Measurements from ENCODE around the gene LRCOL1. TPM values are rescaled to one million over a fixed set of nuclear protein-coding genes. Genes with fewer than 3 reads are reported as not detected.
A peak's percentile ranks its signal among the peaks of the same experiment; 100 is the strongest.
"Not testable (repeated sequence)": the region's sequence is repeated elsewhere in the genome, so short reads cannot be mapped to it uniquely, and the experiment has no call there.

Gene LRCOL1
- total RNA-seq, 1 experiment from 2014 or later, result 1.1 TPM

DNA sequence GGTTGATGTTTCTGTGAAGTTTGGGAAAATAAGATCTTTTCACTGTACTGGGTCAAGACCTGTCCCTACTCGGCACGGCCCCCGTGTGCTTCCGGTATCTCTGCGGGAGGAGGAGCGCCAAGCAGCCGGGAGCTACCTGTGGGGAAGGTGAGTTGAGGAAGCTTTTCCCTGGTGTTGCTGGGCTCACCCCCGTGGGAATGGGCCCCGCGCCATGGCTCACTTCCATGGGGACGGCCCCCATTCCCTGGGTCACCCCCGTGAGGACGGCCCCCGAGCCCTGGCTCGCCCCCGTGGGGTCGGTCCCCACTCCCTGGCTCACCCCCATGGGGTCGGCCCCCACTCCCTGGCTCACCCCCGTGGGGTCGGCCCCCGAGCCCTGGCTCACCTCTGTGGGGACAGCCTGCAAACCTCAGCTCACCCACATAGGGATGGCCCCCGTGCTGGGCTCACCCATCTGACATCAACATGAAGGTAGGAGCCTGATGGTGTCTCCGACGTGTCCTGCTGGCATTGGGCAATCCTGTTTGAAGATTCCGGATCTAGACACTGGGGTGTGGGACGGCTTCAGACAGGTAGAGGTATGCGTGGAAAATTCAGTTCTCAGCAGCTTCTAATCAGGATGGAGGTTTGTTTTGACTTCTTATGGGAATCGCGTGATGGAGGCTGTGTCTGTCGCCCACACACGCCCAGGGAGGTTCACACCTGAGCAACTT, 9.1 kb downstream of the LRCOL1 start:
- DNase-seq (ENCODE audit: low spot score), result no peak

DNA sequence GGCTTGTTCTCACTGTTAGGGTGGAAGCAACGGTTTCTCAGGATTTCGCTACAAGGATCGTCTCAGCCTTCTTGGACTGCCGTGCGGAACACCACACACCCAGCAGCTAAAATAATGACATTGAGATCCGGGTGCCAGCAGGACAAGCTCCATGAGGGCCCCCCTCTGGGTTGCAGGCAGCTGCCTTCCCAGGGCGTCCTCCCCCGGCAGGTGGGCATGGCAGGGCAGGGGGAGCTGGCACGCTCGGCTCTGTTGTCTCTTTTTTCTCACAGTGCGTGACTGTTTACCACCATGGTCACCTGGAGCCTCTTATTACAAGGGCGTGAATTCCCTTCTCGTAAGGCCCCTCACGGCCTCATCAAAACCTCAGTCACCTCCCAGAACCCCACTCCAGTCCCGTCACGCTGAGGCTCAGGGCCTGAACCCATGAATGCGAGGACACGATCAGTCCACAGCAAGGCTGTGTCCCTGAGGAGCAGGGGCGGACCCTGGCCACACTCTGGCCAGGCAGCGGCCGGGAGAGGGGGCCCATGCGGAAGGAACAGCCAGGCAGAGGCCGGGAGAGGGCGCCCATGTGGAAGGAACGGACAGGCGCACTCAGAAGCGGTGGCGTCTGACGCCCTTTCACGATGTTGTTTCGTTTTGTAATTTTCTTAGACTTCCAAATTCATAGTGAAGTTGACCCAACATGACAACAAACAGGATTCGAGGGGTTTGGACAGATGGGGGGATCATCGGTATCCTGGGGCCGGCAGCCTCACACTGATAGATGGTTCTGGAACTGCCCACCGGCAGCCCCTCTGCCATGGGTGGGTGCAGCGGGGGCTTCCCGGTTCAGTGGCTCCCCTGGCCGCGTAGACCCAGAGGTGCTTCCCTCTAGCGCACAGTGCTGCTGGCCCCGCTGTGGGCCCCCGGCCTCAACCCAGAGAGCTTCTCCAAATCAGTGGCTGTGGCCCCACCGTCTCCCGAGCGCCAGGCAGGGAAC, 10.0 kb downstream of the LRCOL1 start:
- DNase-seq (ENCODE audit: low spot score), result no peak

DNA sequence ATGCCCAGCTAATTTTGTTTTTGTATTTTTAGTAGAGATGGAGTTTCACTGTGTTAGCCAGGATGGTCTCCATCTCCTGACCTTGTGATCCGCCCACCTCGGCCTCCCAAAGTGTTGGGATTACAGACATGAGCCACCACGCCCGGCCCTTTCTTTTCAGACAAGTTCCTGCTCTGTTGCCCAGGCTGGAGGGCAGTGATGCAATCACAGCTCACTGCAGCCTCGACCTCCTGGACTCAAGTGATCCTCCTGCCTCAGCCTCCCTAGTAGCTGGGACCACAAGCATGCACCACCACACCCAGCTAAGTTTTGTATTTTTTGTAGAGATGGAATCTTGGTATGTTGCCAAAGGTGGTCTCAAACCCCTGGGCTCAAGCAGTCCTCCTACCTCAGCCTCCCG, 10.9 kb downstream of the LRCOL1 start:
- DNase-seq (ENCODE audit: low spot score), result not testable (repeated sequence)

DNA sequence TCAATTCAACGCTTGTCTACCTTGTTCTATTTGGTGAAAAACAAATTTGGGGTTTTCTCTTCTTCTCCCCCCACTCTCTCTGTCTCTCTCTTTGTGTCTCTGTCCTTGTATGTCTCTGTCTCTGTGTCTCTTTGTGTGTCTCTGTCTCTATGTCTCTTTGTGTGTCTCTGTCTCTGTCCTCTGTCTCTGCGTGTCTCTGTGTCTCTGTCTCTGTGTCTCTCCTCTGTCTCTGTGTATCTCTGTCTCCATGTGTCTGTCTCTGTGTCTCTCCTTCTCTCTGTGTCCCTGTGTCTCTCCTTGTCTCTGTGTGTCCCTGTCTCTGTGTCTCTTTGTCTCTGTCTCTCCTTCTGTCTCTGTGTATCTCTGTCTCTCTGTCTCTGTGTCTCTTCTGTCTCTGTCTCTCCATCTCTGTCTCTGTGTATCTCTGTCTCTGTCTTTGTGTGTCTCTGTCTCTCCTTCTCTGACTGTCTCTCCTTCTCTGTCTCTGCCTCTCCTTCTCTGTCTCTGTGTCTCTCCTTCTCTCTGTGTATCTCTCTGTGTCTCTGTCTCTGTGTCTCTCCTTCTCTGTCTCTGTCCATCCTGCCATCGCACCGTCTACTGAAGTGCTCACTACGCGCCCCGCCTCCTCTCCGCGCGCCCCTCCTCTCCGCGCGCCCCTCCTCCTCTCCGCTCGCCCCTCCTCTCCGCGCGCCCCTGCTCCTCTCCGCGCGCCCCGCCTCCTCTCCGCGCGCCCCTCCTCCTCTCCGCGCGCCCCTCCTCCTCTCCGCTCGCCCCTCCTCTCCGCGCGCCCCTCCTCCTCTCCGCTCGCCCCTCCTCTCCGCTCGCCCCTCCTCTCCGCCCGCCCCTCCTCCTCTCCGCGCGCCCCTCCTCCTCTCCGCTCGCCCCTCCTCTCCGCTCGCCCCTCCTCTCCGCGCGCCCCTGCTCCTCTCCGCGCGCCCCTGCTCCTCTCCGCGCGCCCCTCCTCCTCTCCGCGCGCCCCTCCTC, 12.8 kb downstream of the LRCOL1 start:
- DNase-seq (ENCODE audit: low spot score), result peak; percentile 31

DNA sequence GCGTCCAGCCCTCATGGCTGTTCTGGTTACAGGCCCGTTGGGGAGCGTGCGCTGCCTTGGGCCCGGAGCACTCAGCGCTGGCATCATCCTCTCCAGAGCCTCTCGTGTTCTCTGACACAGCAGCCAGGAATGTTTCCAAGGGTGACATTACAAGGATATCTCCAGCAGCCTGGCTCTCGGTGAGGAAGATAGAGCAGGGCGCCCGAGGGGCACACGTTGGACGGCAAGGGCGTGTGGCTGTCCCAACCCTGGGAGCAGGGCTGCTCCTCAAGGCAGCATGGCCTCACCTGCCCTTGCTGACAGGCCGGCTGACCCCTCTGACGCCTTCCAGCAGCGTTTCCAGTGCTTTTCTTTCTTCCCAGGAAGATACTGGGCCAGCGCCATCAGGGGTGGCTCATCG, 14.4 kb downstream of the LRCOL1 start:
- peak; percentile 81 for DNase-seq (ENCODE audit: low spot score)

DNA sequence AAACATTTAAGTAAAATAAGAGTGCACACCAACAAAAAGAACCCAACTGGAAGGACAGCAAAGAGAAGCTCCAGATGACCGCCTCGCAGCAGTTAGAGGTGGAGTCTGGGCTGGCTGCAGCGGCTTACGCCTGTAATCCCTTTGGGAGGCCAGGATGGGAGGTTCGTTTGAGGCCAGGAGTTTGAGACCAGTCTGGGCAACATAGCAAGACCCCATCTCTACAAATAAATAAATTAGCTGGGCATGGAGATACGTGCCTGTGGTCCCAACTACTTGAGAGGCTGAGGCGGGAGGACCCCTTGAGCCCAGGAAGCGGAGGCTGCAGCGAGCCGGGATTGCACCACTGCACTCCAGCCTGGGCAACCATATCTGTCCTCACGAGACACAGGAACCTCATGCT, 15.2 kb downstream of the LRCOL1 start:
- no peak for DNase-seq (ENCODE audit: low spot score)

DNA sequence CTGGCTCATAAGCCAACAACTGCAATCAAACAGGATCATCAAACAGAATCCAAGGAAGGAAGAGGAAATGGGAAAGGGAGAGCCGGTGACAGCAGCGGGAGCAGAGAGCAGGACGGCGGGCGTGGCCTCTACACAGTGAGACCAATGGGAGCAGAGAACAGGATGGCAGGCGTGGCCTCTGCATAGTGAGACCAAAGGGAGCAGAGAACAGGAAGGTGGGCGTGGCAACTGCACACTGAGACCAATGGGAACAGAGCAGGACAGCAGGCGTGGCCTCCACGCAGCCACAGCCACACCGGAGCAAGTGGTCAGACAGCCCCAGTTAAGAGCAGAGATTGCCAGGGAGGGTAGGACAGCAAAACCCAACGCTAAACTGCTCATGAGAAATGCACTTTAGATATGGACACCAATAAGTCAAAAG, 16.4 kb downstream of the LRCOL1 start:
- peak; percentile 98 for DNase-seq (ENCODE audit: low spot score)

DNA sequence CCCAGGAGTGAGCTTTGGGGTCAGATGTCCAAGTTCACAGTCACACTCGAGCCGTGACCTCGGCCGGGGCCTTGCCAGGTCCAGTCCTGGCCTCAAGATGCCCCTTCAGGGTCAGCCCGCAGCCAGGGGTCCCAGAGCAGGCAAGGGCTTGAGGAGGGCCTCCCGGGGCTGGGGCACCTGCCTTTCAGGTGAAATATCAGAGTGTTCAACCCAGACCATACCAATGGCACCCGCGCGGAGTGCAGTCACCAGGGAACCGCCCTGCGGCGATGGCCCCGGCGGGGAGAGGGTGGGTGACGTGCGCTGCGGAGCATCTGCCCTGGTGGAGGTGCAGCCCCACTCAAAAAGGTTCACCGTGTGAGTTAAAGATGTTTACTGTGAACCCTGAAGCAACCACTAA, 16.9 kb downstream of the LRCOL1 start:
- no peak for DNase-seq (ENCODE audit: low spot score)

DNA sequence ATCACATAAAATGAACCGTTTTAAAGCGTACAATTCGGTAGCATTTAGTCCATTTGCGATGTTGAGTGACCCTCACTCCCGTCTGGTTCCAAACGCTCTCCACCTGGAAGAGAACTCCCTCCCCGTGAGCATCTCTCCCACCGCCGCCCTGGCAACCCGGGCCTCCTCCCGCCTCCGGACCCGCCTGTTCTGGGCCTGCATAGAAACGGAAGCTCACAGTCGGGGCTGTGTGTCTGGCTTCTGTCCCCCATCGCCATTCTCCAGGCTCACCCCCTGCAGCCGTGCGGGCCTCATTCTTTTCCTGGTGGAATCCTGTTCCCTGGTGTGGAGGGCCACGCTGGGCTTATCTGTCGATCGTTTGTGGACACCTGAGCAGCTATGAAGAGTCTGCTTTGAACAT, 17.3 kb downstream of the LRCOL1 start:
- DNase-seq (ENCODE audit: low spot score), result no peak

DNA sequence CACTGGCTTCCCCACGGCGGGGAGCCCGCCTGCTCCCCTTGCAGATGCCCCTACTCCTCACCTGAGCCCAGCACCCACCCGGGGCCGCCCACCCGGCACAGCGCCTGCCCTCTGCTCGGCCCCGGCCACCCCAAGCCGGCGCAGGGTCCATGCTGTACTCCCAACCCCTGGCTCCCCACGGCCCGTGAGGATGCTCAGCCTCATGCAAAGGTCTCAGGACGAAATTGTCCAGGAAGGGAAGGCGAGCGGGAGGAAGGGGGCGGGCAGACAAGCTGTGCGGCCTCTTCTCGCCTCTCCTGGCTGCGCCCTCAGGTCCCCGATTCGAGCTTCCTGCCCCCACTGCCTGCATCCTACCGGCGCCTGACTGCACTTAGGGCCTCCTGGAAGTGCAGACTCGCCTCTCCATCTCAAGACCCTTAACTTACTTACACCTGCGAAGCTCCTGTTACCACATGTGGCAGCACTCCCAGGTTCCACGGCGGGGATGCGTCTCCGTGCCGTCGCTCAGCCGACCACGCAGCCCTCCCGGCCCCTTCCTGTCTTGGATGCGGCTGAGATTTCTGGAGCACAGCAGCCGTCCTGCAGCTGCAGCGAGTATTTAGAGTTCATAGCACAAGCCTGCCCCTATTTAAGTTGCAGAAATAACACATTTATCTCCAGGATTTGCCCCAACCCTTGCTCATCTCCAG, 18.0 kb downstream of the LRCOL1 start:
- no peak for DNase-seq (ENCODE audit: low spot score)

DNA sequence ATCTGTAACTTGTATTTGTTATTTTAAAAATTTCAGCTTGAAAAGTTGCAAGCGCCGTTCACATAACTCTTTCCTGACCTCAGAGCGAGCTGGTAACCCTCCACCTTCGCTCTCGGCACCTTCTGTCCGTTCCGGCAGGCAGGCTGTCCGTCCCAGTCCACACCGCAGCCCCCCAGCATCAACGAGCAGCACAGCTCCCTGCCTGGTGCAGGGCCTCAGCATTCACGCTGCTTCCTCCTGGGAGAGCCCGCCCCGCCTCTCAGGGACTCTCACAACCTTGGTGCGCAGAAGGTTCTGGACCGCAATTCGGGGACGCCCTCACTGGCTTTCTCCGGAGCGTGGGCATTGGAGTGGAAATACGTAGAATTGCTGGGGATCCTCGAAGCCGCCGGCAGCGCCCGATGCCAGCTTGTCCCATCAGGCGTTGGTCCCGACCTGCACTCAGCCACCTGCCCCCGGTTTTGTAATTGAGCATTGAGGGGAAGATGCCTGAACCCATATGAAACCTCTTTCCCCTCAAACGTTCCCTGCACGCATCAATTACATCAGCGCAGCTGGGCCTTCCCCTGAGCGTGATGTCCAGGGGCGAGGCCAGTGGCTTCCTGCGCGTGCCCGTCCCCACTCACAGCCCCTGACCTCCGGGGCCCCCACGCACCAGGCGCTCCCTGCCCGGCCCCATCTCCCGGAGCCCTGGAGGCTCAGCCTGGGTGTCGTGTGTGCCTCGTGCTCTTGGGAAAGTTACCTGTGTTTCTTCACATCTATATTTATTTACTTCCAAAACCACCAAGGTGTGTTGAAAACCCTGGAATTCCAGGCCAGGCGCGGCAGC, 19.1 kb downstream of the LRCOL1 start:
- no peak for DNase-seq (ENCODE audit: low spot score)

DNA sequence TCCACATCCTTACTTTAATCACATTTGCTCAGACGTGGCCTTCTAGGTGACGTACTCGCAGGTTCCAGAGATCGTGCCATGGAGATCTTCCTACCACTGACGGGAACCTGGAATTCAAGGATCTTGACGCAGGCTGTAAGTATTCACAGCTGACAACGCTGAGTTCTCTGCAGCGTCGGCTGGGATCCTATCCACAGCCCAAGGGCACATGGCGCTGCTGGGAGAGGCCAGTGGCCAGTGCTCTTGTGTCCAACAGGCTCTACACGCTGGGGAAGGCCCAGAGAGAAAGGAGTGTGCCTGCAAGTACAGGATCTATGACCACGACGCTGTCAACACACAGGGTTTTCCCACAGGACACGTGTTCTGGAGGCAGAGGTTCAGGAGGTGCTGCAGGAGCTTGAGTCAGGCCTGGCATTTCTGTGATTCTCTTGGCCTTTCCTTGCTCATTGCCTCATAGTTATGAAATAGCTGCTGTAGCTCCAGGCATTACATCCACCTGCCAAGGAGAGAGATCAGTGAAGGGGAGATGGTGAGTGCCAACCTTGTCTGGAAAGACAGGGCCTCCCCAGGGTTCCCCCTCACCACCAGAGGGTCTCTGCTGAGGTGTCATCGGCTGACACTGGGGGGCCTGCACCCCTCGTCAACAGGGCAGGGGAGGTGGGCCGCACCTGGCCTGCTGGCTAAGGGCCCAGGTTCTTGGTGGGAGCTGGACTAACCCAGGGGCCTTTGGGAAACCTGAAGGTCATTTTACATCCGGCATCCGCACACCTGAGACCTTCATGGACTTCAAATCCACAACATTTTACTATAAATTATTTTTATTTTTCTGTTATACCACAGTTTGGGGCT, 21.3 kb downstream of the LRCOL1 start:
- no peak for DNase-seq (ENCODE audit: low spot score)

DNA sequence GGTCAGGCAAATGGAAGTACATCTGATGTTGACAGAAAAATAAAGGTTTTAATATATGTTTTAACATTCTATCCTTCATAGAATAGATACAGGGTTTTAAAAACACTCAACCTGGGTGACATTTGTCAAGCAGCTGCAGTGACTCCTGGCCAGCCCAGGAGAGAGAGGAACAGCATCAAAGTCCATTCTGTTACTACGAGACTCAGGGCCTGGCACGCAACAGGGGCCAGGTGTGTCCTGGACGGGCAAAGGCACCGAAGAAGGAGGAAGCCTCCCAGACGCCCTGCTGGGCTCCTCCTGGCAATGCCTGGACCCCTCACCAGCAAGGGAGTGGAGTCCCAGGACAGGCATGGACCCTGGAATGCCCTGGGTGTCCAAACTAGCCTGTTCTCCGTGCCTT, 22.1 kb downstream of the LRCOL1 start:
- DNase-seq (ENCODE audit: low spot score), result no peak

DNA sequence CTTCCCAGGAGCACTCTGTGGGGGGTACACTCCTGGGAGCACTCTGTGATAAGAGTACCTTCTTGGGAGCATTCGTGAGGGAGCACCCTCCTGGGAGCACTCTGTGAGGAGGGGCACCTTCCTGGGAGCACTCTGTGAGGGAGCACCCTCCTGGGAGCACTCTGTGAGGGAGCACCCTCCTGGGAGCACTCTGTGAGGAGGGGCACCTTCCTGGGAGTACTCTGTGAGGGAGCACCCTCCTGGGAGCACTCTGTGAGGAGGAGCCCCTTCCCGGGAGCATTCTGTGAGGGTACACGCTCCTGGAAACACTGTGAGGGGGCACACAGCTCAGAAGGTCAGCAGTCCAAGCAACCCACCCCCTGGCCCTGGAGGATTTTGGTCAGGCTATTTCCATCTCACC, 22.6 kb downstream of the LRCOL1 start:
- DNase-seq (ENCODE audit: low spot score), result no peak

DNA sequence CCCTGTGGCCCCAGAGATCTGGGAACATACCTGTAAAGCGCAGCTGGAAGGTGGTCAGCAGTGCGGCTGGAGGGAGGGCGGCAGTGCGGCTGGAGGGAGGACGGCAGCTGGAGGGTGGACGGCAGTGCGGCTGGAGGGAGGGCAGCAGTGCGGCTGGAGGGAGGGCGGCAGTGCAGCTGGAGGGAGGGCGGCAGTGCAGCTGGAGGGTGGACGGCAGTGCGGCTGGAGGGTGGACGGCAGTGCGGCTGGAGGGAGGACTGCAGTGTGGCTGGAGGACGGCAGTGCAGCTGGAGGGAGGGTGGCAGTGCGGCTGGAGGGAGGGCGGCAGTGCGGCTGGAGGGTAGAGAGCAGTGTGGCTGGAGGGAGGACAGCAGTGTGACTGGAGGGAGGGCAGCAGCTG, 23.5 kb downstream of the LRCOL1 start:
- DNase-seq (ENCODE audit: low spot score), result no peak

DNA sequence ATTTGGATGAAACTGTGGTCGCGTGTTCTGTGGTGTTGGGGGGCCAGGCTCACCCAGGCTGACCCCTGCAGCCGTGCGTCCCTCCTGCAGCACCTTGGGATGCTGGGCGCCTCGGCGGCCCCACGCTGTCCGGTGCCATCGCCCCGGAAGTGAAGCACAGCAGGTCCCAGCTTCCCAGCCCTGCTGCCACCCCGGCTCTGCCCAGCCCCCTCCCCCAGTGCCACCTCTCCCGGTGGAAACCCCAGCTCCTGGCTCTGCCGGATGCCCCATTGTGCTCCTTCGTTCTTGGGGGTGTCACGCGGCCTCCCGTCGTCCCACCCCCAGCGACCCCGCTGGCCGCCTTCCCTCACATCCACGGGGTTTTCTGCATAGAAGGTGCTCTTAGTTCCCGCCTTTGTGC, 25.2 kb downstream of the LRCOL1 start:
- no peak for DNase-seq (ENCODE audit: low spot score)

DNA sequence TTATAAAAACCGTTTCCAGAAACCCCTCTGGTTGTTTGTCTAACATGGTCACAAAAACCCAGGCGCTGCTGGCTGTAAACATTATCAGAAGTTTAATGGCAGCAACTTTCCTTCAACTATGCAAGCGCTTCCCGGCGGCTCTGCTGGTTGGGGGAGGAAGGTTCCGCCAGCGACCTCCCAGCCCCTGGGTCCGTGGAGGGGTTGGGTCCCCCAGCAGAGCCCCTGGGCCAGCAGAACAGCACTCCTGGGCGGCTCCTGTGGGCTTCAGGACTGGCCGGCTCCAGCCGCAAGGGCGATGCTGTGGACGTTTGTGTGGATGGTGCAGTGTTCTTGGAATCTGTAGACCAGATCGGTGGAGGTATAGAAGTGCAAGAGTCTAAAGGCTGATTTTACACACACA, 26.0 kb downstream of the LRCOL1 start:
- no peak for DNase-seq (ENCODE audit: low spot score)

DNA sequence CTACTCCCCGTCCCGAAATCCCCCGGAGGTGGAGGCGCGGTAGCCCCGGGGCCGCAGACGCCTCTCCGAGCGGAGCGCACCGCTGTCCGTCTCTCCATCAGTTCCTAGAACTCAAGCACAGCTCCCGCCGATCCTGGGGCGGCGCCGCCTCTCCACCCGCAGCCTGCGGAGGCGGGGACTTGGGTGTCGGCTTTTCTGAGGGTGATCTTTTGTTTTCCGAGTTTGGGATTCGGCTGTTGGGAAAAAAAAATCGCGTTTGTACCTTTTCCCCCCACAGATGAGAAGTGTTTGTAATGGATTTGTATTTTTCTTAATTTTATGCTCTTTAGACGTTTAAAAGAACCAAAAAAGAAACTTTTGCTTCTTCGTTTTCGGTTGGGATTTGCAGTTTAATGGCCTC, 26.6 kb downstream of the LRCOL1 start:
- DNase-seq (ENCODE audit: low spot score), result no peak

DNA sequence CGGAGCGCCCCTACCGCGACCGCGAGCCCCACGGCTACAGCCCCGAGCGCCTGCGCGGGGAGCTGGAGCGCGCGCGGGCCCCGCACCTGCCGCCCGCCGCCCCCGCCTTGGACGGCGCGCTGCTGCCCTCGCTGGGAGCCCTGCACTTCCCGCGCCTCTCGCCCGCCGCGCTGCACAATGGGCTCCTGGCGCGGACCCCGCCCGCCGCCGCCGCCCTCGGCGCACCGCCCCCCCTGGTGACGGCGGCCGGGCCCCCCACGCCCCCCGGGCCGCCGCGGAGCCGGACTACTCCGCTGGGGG, 27.0 kb downstream of the LRCOL1 start:
- no peak for DNase-seq (ENCODE audit: low spot score)

Measured in A172 (cell line).